Inferior parietal cortex (tissue), 1 donor: ENCODE data around the gene CUX1.
A peak's percentile ranks its signal among the peaks of the same experiment; 100 is the strongest.
"Not testable (repeated sequence)": the region's sequence is repeated elsewhere in the genome, so short reads cannot be mapped to it uniquely, and the experiment has no call there.

ENCODE experiments used
- DNase-seq: peaks from one replicate; pipeline ENCODE4 v3.0.0-alpha.2; 2016; ENCODE audit errors: extremely low spot score

CUX1 gene

DNA sequence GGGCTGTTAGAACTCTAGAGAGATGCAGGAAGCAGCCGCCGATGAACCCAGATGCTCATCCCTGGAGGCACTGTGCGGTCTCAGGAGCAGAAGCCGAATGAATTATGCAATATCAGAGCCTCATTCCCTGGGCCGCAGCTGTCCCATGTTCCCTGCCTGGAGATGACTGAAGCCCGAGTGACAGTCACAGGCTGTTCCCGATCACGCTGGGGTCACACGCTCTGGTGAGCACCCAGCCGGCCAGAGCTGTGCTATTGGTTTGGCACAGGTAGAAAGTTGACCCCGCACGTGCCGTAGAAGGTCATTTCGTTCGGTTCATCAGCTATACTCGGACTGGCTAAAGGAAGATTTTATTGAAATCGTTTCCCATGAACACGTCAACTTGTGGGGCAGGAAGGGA lies 328.7 kb downstream of the CUX1 start:
- DNase-seq, result peak; percentile 34

DNA sequence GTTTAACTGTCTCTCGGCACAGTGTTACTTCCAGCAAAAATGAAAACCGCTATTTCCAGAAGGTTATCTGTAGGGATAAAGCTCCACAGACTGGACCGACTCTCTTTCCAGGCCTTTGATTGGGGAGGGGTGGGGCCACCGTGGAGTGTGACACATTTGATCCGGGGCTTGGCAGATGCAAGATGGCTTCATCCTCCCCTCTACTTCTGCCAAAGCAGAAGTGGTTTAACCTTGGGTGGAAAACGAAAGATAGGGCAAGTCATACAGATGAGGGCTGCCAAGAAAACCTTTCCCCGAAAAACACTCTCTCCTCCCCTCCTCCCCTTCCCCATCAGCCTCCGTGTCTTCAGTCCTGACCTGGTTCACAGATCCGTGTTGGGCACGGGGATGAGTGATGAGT lies 329.6 kb downstream of the CUX1 start:
- no peak for DNase-seq

DNA sequence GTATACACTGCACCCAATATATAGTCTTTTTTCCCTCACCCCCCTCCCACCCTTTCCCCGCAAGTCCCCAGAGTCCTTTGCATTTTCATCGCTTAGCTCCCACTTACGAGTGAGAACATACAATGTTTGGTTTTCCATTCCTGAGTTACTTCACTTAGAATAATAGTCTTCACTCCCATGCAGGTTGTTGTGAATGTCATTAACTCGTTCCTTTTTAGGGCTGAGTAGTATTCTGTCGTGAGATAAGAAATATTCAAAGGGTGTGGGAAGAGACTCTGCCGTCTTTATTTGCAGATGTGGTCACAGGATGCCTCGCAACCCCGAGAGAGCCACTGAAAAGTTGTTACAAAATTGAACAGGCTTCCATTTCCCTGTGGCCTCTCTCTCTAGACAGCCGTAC lies 331.4 kb downstream of the CUX1 start:
- DNase-seq, result no peak

DNA sequence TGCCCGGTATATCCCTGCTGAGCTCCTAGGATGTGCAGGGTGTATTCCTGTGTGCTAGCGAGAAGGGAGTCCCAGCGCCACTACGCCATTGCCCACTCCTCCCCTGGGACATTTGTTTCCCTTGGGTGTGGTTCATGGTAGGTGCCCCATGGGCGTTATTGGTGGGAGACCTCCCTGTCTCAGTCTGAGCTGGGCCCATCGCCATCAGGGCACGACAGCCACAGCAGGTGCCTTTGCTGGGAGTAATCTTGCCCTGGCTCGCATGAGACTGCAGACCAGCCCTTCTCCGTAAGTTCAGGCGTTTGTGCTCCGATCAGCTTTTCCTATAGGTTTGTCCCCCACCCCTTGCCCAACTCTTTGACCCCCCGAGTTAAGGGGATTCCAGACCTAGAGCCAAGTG lies 332.0 kb downstream of the CUX1 start:
- no peak for DNase-seq

DNA sequence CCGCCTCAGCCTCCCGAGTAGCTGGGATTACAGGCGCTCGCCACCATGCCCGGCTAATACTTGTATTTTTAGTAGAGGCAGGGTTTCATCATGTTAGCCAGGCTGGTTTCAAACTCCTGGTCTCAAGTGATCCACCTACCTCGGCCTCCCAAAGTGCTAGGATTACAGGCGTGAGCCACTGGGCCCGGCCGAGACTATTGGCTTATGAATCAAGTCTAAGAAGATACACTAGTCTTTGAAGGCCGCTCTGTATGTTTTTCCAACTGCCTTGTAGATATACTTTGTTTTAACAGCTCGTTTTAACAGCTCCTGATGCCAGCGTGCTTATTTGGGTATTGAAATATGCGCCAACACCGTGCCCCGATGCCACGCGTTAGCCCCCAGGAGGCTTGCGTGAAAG lies 332.8 kb downstream of the CUX1 start:
- no peak for DNase-seq

DNA sequence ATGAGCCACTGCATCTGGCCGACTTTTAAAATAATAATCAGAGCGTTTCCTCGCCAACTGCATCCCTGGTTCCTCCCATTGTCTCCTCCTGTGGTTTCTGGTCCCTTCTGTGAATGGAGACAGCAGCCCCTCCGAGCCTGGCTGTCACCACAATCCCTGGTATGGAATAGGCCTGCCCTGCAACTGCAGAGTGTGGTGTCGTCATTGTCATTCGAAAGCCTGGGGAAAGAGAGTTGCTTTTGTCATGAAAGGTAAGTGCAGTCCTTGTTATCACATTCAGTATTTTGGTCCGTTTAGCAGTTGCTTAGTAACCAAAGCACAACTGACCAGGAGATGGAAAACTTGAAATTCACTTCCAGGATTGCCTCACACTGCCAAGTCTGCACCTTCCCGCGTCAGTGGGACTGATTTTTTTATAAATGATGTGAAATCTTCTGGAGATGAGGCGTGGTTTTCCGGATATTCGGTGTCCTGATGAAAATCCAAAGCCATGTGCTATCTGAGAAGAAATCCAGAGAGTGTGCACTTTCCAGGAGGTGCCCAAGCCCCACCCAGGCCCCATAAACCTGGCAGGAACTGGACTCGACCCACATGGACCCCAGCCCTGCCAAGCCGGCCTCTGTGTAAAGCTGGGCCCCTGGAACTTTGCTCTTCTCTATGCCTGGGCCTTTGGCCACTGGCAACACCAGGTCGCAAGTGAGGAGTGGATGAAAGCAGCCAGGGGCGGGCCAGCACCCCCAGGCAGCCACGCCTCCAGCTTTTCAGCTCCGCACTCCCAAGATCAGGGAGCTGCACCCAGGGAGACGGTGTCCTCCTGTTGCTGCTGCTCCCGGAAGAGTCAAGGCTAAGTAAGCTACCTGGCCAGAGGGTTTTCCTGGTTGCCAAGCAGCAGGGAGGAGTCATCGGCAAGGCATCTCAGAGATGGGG lies 335.5 kb downstream of the CUX1 start:
- no peak for DNase-seq

DNA sequence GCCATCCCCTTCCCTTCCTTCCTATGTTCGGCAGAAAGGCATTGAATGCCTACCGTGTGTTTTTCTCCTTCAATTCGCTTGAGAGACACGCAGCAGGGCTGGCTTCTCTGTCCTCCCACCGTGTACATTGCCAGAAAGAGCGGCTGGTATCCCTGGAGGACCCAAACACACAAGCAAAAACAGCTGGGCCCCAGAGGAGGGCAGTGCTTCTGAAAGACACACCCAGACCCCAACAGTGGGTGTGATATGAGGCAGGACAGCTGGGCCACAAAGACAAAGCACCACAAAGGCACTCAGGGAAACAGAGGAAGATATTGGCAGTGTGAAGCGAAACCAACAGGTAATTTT lies 336.1 kb downstream of the CUX1 start:
- DNase-seq, result no peak

DNA sequence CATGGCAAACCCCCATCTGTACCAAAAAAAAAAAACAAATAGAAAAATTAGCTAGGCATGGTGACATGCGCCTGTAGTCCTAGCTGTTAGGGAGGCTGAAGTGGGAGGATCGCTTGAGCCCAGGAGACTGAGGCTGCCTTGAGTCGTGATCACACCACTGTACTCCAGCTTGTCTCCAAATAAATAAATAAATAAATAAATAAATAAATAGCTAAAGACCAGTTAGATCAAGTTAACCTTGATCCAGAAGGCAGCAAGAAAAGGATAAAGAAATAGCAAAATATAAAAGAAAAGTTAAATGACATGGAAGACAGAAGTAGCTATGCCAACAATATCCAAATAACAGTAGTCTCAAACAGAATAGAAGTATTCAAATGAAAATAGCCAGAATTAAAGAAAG lies 337.0 kb downstream of the CUX1 start:
- no peak for DNase-seq

DNA sequence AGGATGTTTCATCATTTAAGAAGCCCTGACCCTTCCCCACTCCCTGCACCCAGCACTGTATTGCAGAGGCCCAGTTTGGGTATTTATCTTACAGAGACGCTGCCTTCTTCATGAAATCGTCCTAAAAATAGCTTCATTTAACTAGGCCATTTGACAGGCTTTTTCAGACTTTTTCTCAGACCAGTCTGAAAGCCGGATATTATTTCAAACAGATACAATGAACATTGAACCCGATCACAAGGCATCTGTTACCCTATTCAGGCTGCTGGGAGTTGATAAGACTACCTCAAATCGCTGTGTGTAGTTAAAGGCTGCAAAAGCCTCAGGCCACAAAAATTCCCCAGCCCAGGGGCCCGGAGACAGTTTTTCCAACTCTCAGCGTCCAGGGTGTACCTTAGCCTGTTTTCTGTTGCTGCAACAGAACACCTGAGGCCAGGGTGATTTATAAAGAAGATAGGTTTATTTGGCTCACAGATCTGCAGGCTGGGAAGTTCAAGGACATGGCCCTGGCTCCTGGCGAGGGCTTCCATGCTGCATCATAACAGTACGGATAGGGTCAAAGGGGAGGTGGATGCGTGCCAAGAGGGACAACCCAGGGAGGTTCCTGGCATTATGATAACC lies 338.5 kb downstream of the CUX1 start:
- DNase-seq, result no peak

DNA sequence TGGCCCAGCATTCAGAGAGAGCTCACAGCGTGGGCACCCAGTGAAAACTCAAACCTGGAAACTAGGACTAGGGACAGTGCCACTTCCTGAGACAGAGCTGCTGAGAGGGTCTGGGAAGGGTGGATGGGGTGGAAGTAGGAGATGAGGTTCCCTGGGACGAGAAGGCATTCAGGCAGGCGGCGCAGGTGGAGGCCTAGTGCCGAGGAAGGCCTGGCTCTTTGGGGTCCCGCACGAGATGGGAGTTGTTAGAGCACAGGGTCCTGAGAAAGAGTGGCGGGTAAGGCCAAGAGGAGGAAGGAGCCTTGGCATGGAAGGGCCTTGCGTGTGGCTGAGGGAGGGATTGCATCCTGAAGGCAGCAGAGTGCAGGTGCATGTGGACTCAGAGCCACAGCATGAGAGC lies 339.4 kb downstream of the CUX1 start:
- no peak for DNase-seq

DNA sequence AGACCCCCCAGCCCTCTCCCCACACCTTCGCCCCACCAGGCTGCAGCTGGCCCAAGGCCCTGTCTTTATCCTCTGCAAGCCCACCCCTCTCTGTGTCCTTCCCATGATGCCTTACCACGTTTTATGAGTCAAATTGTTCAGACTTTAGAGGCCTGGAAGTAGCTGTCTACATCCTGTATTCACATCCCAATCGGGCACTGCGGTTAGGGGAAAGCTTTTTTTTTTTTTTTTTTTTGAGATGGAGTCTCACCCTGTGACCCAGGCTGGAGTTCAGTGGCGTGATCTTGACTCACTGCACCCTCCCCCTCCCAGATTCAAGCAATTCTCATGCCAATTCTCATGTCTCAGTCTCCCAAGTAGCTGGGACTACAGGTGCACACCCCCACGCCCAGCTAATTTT lies 347.7 kb downstream of the CUX1 start:
- no peak for DNase-seq

DNA sequence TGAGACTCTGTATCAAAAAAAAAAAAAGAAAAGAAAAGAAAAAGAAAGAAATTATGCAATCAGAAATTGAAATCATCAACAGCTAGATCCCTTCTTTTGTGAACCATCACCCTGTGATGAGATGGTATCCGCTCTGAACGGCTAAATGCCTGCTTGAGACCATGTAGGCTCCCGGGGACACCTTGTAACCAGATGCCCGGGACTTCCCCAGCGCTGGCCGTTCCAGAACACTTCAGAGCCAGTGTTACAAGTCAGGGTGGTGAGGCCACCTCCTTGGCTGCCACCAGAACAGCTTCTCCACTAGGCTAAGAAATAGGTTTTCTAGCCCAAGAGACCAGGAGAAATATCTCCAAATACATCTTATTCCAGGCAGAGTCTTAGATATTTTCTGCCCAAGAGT lies 349.8 kb downstream of the CUX1 start:
- DNase-seq, result no peak

DNA sequence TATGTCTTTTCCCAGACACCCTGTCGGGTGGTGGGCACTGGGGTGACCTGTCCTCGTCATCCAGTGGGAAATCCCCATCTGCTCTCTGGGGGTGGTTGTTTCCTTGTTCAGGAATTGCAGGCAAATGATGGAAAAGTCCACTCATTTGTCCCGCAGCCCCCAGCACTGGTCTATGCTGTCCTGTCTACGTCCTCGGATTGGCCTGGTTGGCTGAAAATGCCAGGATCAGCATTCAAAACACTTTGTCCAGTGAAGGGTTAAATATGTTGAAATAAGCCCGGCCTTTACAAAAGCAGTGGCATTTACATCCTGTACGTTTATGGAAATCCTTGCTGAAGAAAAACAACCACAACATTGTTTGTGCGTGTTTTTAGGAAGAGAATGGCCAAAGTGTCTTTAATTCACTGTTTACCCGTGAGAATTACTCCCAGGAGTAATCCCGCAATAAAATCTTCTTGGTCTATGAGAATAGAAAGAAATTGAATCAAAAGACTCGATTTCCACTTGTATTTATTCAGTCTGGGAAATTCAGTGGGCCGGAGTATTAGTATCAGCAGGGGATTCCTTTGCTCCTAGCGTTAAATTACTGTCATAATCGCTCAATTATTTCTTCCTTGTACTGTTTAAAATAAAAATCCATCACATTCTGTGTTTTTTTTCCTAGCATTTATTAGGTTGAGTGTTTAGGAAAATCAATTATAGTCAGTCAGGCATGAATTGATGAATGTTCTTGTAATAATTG lies 352.4 kb downstream of the CUX1 start:
- no peak for DNase-seq

DNA sequence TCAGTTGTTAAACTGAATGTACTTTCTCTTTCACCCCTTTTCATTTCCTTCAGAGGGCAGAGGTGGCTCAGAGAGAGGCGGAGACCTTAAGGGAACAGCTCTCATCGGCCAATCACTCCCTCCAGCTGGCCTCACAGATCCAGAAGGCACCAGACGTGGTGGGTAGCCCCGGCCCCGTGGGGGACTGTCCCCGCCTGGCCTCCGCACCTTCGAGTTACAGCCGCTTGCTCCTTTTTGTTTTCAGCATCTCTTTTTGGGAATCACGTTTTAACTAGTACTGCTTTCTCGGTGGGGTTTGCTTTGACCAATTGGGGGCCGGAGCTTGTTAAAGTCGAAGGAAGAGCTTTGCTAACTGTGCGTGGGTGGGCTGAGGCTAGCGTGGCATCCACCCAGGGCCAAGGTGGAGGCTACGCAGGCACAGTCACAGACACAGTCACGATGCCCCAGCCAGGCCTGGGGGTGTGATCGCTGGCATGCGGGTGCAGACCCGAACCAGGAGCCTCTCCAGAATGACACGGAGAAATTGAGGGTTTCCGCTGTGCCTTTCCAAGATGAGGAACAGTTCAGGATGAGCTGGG lies 353.1 kb downstream of the CUX1 start:
- no peak for DNase-seq

DNA sequence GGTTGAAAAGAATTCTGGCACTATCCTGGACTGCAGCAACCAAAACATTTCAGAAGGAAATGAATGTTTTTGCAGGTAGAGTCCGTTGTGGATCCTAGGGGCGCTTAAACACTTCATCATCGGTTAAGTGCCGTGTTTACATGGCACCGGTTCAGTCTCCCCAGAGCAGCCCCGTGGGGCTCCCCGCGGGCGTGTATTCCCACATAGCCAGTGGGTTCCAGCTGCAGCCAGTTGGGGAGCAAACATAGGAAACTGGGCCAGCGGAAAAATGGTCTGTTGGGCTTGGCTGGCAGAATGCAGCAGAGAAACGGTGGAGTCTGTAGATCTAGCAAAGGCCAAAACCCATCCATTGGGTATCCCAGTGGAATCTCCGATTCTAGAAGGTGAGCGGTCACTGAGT lies 356.2 kb downstream of the CUX1 start:
- DNase-seq, result no peak

DNA sequence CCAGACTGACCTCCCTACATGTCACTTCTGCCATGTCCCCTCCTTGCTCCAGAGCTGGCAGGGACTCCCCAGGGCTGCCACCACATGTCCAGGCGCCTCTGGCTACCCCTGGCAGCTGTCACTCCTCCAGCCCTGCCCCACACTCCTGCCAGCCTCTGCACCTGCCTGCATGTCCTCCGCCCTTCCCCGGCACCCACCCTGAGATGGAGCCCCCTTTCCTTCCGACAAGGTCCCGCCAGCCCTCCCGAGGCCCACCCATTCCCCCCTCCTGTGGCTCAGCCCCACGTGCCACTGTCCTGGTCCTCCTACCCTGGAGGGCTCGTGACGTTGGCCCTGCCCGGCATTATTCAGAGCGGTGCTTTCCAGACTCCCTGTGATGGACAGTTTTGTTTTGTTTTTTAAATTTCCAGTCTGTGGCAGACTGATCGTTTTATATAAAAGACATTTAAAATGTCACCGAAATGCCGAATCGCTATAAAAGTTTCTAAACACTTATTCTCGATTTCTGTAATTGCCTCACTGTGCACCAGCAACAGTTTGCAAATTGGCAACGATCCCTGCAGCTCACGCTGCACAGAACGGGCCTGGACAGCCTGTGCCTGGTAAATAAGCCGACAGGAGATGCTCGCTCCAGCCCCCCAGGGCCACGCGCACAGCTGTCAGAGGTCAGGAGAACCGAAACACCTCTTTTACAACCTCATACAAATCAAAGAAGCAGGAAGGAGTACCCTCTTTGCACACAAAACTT lies 358.2 kb downstream of the CUX1 start:
- peak; percentile 59 for DNase-seq

DNA sequence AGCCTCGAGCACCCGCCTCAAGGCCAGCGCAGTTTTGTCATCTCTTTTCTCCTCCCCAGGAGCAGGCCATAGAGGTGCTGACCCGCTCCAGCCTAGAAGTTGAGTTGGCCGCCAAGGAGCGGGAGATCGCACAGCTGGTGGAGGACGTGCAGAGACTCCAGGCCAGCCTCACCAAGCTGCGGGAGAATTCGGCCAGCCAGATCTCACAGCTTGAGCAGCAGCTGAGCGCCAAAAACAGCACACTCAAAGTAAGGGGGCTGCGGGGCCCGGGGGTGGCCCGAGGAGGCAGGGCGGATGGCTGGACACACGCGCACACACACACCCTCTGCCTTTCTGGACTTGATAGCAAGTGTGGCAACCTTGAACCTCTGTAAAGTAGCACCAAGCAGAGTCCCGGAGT lies 361.0 kb downstream of the CUX1 start:
- DNase-seq, result no peak

DNA sequence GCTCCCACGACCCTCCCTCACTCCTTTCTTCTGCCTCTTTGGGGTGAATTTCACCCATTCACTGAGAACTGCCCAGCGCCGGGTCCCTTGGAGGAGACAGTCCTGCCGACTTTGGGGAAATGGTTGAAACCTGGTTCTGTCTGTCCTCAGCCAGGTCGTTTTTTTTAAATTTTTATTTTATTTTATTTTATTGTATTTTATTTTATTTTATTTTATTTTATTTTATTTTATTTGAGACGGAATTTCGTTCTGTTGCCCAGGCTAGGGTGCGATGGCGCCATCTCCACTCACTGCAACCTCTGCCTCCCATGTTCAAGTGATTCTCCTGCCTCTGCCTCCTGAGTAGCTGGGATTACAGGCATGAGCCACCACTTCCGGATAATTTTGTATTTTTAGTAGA lies 363.3 kb downstream of the CUX1 start:
- DNase-seq, result no peak

DNA sequence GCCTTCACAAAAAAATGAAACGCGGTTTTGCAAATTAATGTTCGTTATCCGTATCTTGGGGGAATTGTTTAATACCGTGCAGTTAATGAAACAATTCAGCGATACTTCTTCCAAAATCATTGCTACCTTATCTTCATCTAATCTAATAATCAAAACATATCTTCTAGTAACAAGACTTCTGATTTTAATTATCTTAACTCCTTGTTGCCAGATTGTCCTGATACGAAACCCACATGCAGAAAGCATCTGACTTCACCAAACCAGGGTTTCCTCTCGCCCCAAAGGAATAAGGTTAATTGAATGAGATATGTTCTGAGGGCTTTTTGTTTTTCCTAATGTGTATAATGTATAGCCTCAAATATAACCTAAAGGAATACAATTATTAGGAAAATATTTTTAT lies 364.1 kb downstream of the CUX1 start:
- DNase-seq, result no peak

DNA sequence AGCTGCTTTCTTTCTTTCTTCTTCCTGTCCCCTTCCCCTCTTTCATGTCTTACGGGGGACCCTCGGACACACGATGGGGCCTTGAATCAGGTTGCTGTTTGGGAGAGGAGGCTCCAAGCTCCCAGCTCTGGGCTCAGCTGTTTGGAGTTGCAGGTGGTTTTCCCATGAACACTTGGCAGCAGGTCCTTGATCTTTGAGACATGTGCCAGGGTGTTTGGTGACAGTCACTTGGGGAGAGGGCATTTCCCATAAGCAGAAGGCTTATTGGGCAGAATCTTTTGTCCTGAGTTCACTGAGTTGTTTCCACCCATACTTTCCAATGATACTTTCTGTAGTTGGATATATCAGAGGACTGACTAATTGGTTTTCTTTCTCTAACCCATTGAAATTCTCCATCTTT lies 364.6 kb downstream of the CUX1 start:
- DNase-seq, result no peak

DNA sequence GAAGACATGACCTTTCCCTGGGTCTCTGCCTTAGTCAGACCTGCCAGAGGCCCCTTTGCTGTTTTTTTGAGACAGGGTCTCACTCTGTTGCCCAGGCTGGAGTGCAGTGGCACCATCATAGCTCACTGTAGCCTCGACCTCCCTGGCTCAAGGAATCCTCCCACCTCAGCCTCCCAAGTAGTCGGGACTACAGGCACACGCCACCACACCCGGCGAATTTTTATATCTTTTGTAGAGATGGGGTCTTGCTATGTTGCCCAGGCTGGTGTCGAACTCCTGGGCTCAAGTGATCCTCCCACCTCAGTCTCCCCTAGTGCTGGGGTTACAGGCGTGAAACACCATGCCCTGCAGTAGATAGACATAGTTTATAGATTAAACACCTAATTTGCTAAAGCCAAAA lies 366.4 kb downstream of the CUX1 start:
- not testable (repeated sequence) for DNase-seq

DNA sequence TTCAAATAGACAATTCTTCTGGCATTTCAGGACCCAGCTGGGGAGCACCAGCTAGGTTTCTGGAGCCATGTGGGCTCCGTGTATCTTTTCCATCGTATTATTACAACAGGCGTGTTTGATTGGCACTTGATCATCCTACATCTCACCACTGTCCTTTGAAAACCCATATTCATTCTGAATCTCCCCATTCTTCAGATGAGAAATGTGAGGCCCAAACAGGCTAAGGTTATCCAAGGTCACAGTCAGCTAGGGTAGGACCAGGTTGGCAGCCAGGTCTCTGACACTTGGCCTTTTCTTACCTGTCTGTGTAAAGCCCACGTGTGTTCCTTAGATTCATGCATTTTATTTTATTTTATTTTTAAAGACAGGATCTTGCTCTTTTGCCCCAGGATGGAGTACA lies 366.9 kb downstream of the CUX1 start:
- no peak for DNase-seq
